GOT3 (cell line): Measurements from ENCODE around the gene CCNI.

ENCODE experiments used
- DNase-seq: peaks from one replicate; lab custom pipeline; 2025; ENCODE audit warnings: mixed read lengths; lab: John Stamatoyannopoulos, UW

The CCNI gene

GRCh38 chr4:77002321-77003107 lies 73.3 kb downstream of the CCNI start:
- no peak for DNase-seq

DNA sequence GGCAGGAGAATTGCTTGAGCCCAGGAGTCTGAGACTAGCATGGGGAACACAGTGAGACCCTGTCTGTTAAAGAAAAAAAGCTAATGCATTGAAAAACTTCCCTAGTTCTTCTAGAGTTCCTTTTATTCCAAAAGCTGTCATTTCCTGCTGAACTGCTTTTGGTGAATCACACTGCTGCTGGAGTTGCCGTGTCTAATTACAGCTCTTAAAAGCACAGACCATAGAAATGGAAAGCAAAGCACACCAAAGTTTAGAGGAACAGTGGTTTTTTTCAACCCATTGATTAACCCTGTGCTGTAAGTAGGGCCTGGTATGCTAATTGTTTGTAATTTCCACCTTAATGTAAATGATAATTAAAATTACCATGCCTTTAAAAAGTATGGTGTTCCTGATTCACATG lies 73.9 kb downstream of the CCNI start:
- no peak for DNase-seq

DNA sequence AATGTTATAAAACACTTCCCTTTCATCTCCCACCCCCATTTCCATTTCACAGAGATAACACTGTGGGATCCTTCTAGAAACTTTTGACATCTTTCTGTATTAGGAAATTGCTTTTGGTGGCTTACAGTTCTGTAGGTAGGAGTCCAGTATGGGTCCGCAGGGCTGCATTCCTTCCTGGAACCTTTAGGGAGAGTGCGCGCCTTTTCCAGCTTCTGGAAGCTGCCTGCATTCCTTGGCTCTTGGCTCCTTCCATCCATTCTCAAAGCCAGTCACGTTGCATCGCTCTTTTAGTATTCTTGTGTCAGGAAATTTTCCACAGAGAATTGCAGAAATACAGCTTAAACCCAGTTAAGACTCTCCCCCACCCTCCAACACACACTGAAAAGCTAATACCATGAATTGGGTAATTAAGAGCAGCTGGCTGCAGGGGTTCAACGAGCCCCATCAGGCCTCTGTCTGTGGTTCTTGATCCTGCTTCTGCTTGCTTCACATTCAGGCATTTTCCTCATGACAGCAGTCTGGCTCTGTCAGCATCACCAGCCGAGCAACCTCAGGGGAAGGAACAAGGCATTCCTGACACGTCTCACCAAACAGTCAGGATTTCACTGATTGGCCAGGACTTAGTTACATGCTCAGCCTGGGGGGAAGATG lies 77.4 kb downstream of the CCNI start:
- no peak for DNase-seq

GRCh38 chr4:76997532-76997931 lies 78.3 kb downstream of the CCNI start:
- DNase-seq: no peak
